ENCODE data around the gene ATP6V1B1. TPM values are rescaled to one million over a fixed set of nuclear protein-coding genes. Genes with fewer than 3 reads are reported as not detected.

The ATP6V1B1 gene
- total RNA-seq, 6 experiments from 2014 or later = 0.44 TPM; not detected in 5

- H3K27ac ChIP-seq = no peak overlapping the region
- no peaks in the 10 kb centered on the region for H3K36me3 ChIP-seq
- peak in 1 of 3 donors; percentile 22 for DNase-seq
- ATAC-seq = no peak
- H3K4me3 ChIP-seq = no peak overlapping the region
- WGBS (ENCODE audit: insufficient coverage, low coverage, low lambda C conversion rate, missing lambda C conversion rate) = 37% methylated on average over 2 of the region's 2 CpGs
- H3K27me3 ChIP-seq = no peaks in the 10 kb centered on the region
- no peaks in the 10 kb centered on the region for H3K4me1 ChIP-seq
- H3K9me3 ChIP-seq = no peaks in the 10 kb centered on the region
- intact Hi-C loops (cut with DNase I) = no loop called here
- no peak for TF ChIP-seq CTCF (IDR thresholded peaks at IDR 0.05)
- no peak for TF ChIP-seq POLR2A (IDR thresholded peaks at IDR 0.05)
These were observed 17.7 kb upstream of the ATP6V1B1 start for GRCh38 chr2:70918016-70918415.

GRCh38 chr2:70919672-70920366 is 15.9 kb upstream of the ATP6V1B1 start:
- intact Hi-C loops (cut with DNase I) = loop anchor here (10.0 kb wide), 1 partner anchor 45 kb away; no protein-coding TSS in a partner anchor
- no peak overlapping the region for H3K27ac ChIP-seq
- no peaks in the 10 kb centered on the region for H3K27me3 ChIP-seq
- ATAC-seq = peak; percentile 94 to 99 (median 98)
- H3K36me3 ChIP-seq = no peaks in the 10 kb centered on the region
- no peaks in the 10 kb centered on the region for H3K4me1 ChIP-seq
- WGBS (ENCODE audit: insufficient coverage, low coverage, low lambda C conversion rate, missing lambda C conversion rate) = 28% methylated on average over 13 of the region's 16 CpGs
- no peak overlapping the region for H3K4me3 ChIP-seq
- peak; percentile 79 to 83 (median 80) for DNase-seq
- no peaks in the 10 kb centered on the region for H3K9me3 ChIP-seq
- TF ChIP-seq POLR2A (IDR thresholded peaks at IDR 0.05) (no peak), CTCF (IDR thresholded peaks at IDR 0.05) (peak; percentile 84 to 94 (median 91))

- 40% methylated on average over 1 of the region's 3 CpGs for WGBS (ENCODE audit: insufficient coverage, low coverage, low lambda C conversion rate, missing lambda C conversion rate)
- Histone ChIP-seq H3K27ac (no peak overlapping the region), H3K27me3 (no peaks in the 10 kb centered on the region), H3K4me3 (no peak overlapping the region), H3K36me3 (no peaks in the 10 kb centered on the region), H3K9me3 (no peaks in the 10 kb centered on the region), H3K4me1 (no peaks in the 10 kb centered on the region)
- ATAC-seq (no peak), DNase-seq (peak in 1 of 3 donors; percentile 39)
- no peak for TF ChIP-seq POLR2A (IDR thresholded peaks at IDR 0.05)
- TF ChIP-seq CTCF (IDR thresholded peaks at IDR 0.05) = no peak
- intact Hi-C loops (cut with DNase I) = loop anchor here (10.0 kb wide), 1 partner anchor 46 kb away; no protein-coding TSS in a partner anchor
These were observed 15.4 kb upstream of the ATP6V1B1 start for GRCh38 chr2:70920367-70920715.

- Histone ChIP-seq H3K36me3 (no peaks in the 10 kb centered on the region), H3K9me3 (no peaks in the 10 kb centered on the region), H3K4me3 (no peak overlapping the region), H3K4me1 (no peaks in the 10 kb centered on the region), H3K27me3 (no peaks in the 10 kb centered on the region), H3K27ac (no peak overlapping the region)
- WGBS (ENCODE audit: insufficient coverage, low coverage, low lambda C conversion rate, missing lambda C conversion rate) = 83% methylated on average over 1 of the region's 12 CpGs
- peak in 1 of 3 donors; percentile 39 for DNase-seq
- ATAC-seq = no peak
- TF ChIP-seq POLR2A (IDR thresholded peaks at IDR 0.05) = no peak
- no peak for TF ChIP-seq CTCF (IDR thresholded peaks at IDR 0.05)
- intact Hi-C loops (cut with DNase I) = loop anchor here (10.0 kb wide), 1 partner anchor 46 kb away; no protein-coding TSS in a partner anchor
These were observed 14.7 kb upstream of the ATP6V1B1 start for GRCh38 chr2:70921031-70921430.
